ACC112 (cell line): ENCODE data around the gene DOK3.

Experiments
- H2AFZ ChIP-seq: fragments of 200-600 bp; sonication (generic); one replicate; pipeline ENCODE4 v1.6.0; 2017; ENCODE audit warnings: antibody characterized with exemption, low read length; ENCODE audit not compliant: unreplicated experiment
- H3K27ac ChIP-seq: fragments of 200-600 bp; sonication (generic); 2 replicates; pipeline ENCODE4 v1.5.1; 2014; ENCODE audit warnings: low read depth, mild to moderate bottlenecking, antibody characterized with exemption, low read length, moderate library complexity
- H3K27me3 ChIP-seq: fragments of 200-600 bp; sonication (generic); 2 replicates; pipeline ENCODE4 v1.6.1; 2014; ENCODE audit warnings: mild to moderate bottlenecking, antibody characterized with exemption, low read length, moderate library complexity, mixed read lengths; ENCODE audit not compliant: insufficient read depth
- H3K36me3 ChIP-seq: fragments of 200-600 bp; sonication (generic); 2 replicates; pipeline ENCODE4 v1.6.1; 2016; ENCODE audit warnings: mild to moderate bottlenecking, antibody characterized with exemption, low read length, moderate library complexity, mixed read lengths; ENCODE audit not compliant: insufficient read depth
- H3K4me1 ChIP-seq: fragments of 200-600 bp; sonication (generic); one replicate; pipeline ENCODE4 v1.6.1; 2016; ENCODE audit warnings: low read length, mixed read lengths; ENCODE audit not compliant: insufficient read depth, unreplicated experiment, control insufficient read depth
- H3K4me3 ChIP-seq: fragments of 200-600 bp; sonication (generic); 2 replicates; pipeline ENCODE4 v1.5.1; 2014; ENCODE audit warnings: mild to moderate bottlenecking, low read depth, low read length
- H3K79me2 ChIP-seq: fragments of 200-600 bp; sonication (generic); one replicate; pipeline ENCODE4 v1.6.0; 2016; ENCODE audit warnings: low read length; ENCODE audit not compliant: control insufficient read depth, unreplicated experiment, insufficient read depth

Gene DOK3

DNA sequence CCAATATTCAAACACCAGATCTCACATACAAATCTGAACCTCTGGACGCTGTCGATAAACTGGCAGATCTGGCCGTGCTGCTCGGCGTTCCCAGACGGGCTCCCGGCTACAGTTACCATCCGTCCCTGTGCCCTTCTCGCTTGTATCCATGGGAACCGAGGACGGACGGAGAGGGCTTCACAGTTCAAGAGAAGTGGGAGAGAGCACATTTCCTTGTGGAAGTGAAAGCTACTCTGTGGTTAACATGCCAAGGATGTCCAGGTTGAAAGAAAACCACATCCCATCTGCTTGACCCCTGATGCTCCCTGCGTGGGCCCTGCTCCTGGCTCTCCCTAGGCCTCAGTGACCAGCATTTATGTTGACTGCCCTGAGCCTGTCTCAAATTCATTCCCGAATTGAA, 29.9 kb downstream of the DOK3 start:
- Histone ChIP-seq H3K4me3 (no peak overlapping the region), H3K4me1 (peaks cover 30% of the 10 kb centered on the region), H2AFZ (no peak overlapping the region), H3K27ac (0 out of 2 replicates have a peak overlapping the region, but pooled peaks have one; percentile 12), H3K27me3 (no peaks in the 10 kb centered on the region), H3K36me3 (peaks cover 3% of the 10 kb centered on the region; the same call in 1 of the 2 replicates), H3K79me2 (no peaks in the 10 kb centered on the region)

DNA sequence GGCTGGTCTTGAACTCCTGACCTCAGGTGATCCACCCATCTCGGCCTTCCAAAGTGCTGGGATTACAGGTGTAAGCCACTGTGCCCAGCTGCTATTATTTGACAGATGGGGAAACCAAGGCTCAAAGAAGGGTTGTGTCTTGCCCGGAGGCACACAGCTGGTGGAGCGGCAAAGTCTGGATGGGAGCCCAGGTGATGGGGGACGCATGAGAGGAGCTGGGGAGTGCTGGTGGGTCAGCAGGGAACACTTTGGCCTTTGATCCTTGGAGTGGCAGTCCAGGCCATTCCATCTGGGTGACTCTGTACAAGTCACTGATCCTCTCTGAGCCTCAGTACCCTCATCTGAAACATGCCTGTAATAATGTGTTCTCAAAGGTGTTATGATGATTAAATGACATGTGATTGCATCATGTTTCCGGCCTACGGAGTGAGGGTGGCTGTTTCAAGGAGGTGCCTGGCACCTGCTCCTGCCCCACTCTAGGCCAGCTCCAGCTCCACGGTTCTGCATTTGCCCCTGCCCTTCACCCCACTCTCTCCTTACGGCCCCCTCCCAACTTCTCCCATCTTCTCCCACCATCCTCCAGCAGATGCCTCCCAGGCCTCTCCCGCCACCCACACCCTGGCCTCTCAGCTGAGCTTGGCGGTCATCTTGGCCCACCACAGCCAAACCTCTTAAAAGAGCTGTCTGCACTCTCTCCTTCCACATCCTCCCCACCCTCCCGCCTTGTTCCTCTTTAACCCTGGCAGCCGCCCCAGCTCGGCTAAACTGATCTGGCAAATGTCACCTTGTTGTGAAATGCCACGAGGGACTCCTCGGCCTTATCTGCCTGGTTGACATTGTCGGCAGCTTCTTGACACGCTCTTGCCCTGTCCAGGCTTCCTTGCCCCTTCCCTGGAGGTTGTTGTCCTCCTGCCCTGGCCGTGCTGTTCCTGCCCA, 30.6 kb downstream of the DOK3 start:
- H3K36me3 ChIP-seq, result peaks cover 1% of the 10 kb centered on the region; the same call in 1 of the 2 replicates
- 0 out of 2 replicates have a peak overlapping the region, but pooled peaks have one; percentile 12 for H3K27ac ChIP-seq
- H2AFZ ChIP-seq, result no peak overlapping the region
- no peaks in the 10 kb centered on the region for H3K27me3 ChIP-seq
- peaks cover 30% of the 10 kb centered on the region for H3K4me1 ChIP-seq
- H3K4me3 ChIP-seq, result no peak overlapping the region
- no peaks in the 10 kb centered on the region for H3K79me2 ChIP-seq

DNA sequence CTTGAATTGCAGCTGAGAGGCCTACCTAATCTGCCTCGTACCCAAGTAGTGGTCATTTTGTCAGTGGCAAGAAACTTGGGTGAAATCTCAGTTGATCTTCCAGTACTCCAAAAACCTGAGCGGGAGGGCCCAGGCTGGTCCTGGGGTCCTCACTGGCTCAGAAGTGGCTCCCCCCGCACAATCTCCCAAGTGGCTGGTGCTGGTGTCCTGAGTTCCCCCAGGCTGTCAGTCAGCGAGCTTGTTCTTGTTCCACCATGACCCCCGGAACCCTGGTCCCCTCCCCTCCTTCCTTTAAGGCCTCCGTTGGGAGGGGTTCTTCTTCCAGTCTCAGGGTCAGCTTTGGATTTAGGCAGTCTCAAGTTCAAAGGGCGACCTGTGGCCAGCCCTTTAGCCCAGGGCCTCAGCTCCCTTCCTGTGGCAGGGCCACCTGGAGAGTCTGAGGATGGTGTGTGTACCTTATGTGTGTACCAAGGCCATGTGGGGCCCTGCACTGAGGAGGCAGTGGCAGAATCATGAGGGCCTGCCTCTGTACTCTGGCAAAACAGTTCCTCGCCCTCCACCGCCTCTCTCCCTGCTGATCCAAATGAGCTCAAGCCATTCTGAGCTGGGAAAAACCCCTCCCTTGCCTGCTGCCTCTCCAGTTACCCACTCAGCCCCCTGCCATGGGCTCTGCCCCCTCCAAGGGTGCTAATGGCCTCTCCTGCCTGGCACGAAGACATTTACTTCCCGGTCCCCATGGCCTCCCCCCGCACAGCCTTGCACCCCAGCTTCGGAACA, 31.7 kb downstream of the DOK3 start:
- Histone ChIP-seq H3K27ac (no peak overlapping the region), H3K79me2 (peaks cover under 1% of the 10 kb centered on the region), H3K4me3 (no peak overlapping the region), H3K36me3 (no peaks in the 10 kb centered on the region), H3K4me1 (peaks cover 30% of the 10 kb centered on the region), H3K27me3 (no peaks in the 10 kb centered on the region), H2AFZ (no peak overlapping the region)

DNA sequence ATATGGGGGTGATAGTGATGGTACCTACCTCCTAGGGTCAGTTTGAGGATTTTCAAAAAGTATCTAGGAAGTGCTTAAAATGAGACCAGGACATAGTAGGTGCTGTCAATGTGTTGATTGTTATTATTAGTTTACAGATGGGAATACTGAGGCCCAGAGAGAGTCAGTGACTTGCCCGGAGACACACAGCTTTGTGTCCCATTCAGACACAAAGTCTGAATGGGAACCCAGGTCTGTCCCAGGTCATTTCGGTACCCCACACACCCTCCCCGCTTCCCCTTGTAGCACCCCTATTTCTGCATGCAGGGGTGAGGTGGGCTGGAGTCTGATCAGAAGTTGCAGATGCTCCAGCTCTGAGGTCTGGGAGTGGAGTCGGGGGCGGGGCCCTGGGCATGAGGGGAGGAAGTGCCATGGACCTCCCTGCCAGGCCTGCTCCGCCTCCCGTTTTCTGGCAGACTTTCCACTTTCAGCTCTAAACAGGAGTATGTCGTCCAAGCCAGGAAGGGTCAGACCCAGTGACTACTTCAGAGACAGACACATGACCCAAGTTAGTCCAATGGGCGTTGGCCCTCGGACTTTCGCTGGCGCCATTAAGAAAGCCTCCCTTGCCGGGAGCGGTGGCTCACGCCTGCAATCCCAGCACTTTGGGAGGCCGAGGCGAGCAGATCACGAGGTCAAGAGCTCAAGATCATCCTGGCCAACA, 32.9 kb downstream of the DOK3 start:
- H3K4me3 ChIP-seq, result no peak overlapping the region
- H3K27ac ChIP-seq, result no peak overlapping the region

DNA sequence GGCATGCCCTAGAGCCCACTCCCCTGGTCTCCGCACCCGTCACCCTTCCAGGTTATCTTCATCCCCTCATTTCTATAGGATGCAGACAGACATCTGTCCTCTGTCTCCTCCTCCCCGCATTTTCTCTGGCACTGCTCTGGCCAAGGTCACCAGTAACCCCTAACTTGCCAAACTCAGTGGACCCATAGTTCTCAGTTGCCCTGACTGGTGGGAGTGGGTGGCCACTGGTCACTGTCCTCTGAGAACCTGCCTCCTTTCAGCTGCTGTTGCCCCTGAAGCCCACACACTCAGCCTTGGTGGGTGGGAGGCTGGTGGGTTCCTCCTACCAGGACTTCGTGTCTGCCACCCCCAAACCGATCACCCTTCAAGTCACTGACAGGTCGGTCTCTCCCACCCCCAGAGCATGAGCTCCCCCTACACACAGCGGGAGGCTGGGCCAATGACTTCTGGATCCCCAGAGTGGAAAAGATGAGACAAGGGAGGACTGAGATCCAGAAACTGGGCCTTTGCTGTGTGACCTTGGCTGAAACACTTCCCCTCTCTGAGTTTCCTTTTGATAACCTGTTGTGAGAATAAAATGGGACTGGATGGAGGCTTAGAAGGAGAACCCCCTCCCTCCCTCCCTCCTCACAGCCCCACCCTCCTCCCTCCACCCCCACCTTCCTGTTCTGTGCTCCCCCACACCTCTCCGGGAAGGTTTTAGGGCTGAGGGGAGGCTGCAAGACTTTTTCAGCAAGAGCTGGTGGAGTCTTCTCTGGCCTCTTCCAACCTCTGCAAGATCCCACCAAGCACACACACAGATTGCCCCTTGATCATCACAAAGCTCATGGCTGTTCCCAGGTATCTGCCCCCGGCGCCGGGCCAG, 33.8 kb downstream of the DOK3 start:
- no peak overlapping the region for H2AFZ ChIP-seq
- H3K27ac ChIP-seq, result no peak overlapping the region
- H3K4me3 ChIP-seq, result no peak overlapping the region
- H3K36me3 ChIP-seq, result no peaks in the 10 kb centered on the region
- peaks cover 36% of the 10 kb centered on the region for H3K4me1 ChIP-seq
- H3K79me2 ChIP-seq, result peaks cover 22% of the 10 kb centered on the region
- no peaks in the 10 kb centered on the region for H3K27me3 ChIP-seq

More for the DNA sequence above, 32.9 kb downstream of the DOK3 start:
- no peak overlapping the region for H2AFZ ChIP-seq
- H3K27me3 ChIP-seq, result no peaks in the 10 kb centered on the region
- H3K79me2 ChIP-seq, result peaks cover 13% of the 10 kb centered on the region
- H3K4me1 ChIP-seq, result peaks cover 31% of the 10 kb centered on the region
- H3K36me3 ChIP-seq, result no peaks in the 10 kb centered on the region

DNA sequence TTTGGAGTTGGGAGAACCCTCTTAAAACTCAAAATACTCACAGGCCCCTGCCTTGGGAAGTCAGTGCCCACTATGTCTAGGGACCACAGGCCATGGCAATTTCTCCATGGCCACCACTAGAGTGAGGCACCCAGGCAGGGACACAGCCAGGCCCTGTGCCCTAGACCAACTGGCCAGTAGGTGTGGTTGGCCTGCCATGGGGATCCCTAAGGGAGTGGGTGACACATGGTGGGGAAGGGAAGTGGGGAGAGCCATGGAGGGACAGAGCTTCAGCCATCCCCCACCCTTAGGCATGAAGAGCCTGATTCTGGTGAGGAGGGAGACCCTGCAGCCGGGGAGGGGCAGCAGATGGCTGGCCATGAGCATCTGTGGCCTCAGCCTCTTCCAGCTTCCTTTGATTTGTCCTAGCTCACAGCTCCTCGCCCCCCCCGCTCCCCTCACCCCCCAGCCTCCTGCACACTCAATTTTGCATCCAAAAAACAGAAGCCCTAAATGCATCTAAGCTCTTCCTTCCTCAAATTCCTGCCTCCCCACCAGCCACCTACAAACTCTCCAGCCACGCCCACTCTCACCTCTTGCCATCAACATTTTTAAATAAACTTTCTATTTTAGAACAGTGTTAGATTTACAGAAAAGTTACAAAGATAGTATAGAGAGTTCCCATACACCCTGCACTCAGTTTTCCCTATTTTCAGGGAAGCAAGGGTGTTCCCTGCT, 34.6 kb downstream of the DOK3 start:
- Histone ChIP-seq H3K4me1 (peaks cover 41% of the 10 kb centered on the region), H3K27ac (no peak overlapping the region)

DNA sequence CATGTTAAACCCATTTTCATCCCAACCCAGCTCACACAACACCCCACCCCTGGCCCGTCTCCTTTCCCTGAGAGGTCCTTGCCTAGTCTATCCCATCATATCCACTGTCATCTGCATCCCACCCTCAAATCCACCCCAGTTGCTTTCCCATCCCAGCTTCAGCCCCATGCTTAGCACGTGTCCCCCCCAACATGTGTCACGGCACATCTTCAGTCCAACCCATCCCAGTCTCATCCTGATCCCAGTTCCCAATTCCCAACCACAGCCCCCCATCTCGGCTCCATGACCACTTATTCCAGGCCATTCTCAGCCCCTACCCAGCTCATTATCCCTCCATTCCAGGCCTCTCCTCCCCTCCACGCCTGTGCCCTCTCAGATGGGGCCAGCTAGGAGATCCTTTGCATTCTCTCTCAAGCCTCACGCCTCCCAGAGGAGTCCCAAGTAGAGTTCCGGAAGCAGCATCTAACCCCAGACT, 35.6 kb downstream of the DOK3 start:
- peaks cover 39% of the 10 kb centered on the region for H3K79me2 ChIP-seq
- H3K27ac ChIP-seq, result no peak overlapping the region
- no peak overlapping the region for H2AFZ ChIP-seq
- no peaks in the 10 kb centered on the region for H3K27me3 ChIP-seq
- H3K4me1 ChIP-seq, result peaks cover 43% of the 10 kb centered on the region
- H3K36me3 ChIP-seq, result no peaks in the 10 kb centered on the region
- no peak overlapping the region for H3K4me3 ChIP-seq

More for the DNA sequence above, 34.6 kb downstream of the DOK3 start:
- Histone ChIP-seq H3K79me2 (peaks cover 30% of the 10 kb centered on the region), H3K36me3 (no peaks in the 10 kb centered on the region), H3K4me3 (no peak overlapping the region), H2AFZ (no peak overlapping the region), H3K27me3 (no peaks in the 10 kb centered on the region)

DNA sequence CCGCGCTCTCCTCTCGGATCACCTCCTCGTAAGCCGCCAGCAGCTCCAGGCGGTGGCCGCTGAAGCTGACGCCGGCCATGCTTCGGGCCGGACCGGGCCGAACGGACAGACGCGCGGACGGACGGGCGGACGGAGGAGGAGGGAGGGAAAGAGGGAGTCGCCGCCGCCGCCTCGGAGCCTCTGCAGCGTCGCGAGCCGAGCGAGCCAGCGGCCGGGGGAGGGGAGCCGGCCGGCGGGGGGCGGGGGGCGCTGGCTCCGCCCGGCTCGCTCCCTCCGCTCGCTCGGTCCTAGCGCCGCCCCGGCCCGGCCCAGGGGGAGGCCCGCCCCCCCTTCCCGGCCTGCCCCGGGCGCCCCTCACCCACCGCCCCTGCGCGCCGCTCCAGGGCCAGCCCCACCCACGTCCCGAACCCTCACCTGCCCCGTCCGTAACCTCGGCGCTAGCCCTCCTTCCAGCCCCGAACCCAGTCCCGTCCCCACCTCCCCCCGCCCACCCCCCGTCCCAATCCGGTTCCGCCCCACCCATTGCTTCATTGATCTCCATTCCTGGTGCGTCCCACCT, 36.1 kb downstream of the DOK3 start, which contains the start of gene DBN1:
DBN1 (minus strand) TSS at position 192 of the 559 bp plus-strand sequence; CDS start at position 79, 113 bp downstream.
- Histone ChIP-seq H3K36me3 (peaks cover under 1% of the 10 kb centered on the region; the same call in 1 of the 2 replicates), H3K4me1 (peaks cover 47% of the 10 kb centered on the region), H2AFZ (no peak within 1 kb of the TSS), H3K27me3 (no peaks in the 10 kb centered on the region), H3K79me2 (peaks cover 41% of the 10 kb centered on the region), H3K4me3 (peak within 1 kb of the TSS; percentile 99), H3K27ac (peak within 1 kb of the TSS; percentile 45)
